SU-DHL-6 (cell line): Measurements from ENCODE around the gene MYO1G.

Source experiments
- H2AFZ ChIP-seq: fragments of 200-600 bp; sonication (generic); 2 replicates; pipeline ENCODE4 v1.6.1; 2014; ENCODE audit warnings: low read depth, mild to moderate bottlenecking, moderate library complexity, mixed read lengths, antibody characterized with exemption, low read length; ENCODE audit not compliant: severe bottlenecking
- H3F3A ChIP-seq: fragments of 200-600 bp; shearing (Covaris generic); 2 replicates; pipeline ENCODE4 v1.6.0; 2016; ENCODE audit warnings: antibody characterized with exemption, mild to moderate bottlenecking; ENCODE audit not compliant: insufficient read depth
- H3K27ac ChIP-seq: fragments of 200-600 bp; sonication (generic); 2 replicates; pipeline ENCODE4 v1.5.1; 2016; ENCODE audit warnings: low read depth, mild to moderate bottlenecking, low read length, moderate library complexity, mixed read lengths
- H3K27me3 ChIP-seq: fragments of 200-600 bp; sonication (generic), shearing (Covaris generic); 2 replicates; pipeline ENCODE4 v1.6.0; 2014; ENCODE audit warnings: mild to moderate bottlenecking, low read length
- H3K36me3 ChIP-seq: fragments of 200-600 bp; sonication (generic); 2 replicates; pipeline ENCODE4 v1.6.1; 2014; ENCODE audit warnings: mild to moderate bottlenecking, low read length, mixed read lengths
- H3K4me2 ChIP-seq: fragments of 300-600, 200-600 bp; shearing (Covaris generic), sonication (generic); 2 replicates; pipeline ENCODE4 v1.6.0; 2014; ENCODE audit warnings: low read length, low read depth, mild to moderate bottlenecking; ENCODE audit not compliant: poor library complexity, severe bottlenecking
- H3K4me3 ChIP-seq: fragments of 200-600 bp; sonication (generic); 2 replicates; pipeline ENCODE4 v1.5.1; 2014; ENCODE audit warnings: antibody characterized with exemption, low read length, mild to moderate bottlenecking, mixed read lengths; ENCODE audit not compliant: insufficient read depth, poor library complexity, severe bottlenecking
- H3K79me2 ChIP-seq: fragments of 200-600 bp; sonication (generic); 2 replicates; pipeline ENCODE4 v1.6.1; 2014; ENCODE audit warnings: mild to moderate bottlenecking, low read length, moderate library complexity; ENCODE audit not compliant: insufficient read depth
- H3K9ac ChIP-seq: fragments of 200-600 bp; sonication (generic); 2 replicates; pipeline ENCODE4 v1.7.0; 2014; ENCODE audit warnings: mild to moderate bottlenecking, low read length
- H3K9me2 ChIP-seq: fragments of 200-600 bp; sonication (generic); replicated peaks from 2 replicates; pipeline ENCODE4 v1.6.1; 2014; ENCODE audit warnings: low read length; ENCODE audit not compliant: insufficient read depth
- H3K9me3 ChIP-seq: fragments of 200-600 bp; sonication (generic); 2 replicates; pipeline ENCODE4 v1.6.1; 2014; ENCODE audit warnings: low read length, mixed read lengths; ENCODE audit not compliant: insufficient read depth
- H4K20me1 ChIP-seq: fragments of 200-600 bp; sonication (generic); 2 replicates; pipeline ENCODE4 v1.6.1; 2014; ENCODE audit warnings: low read depth, mild to moderate bottlenecking, antibody characterized with exemption, low read length, moderate library complexity, mixed read lengths
- CTCF ChIP-seq: fragments of 200-600 bp; sonication (generic); IDR thresholded peaks from one replicate; pipeline ENCODE4 v1.5.1; 2017; ENCODE audit warnings: antibody characterized with exemption, mild to moderate bottlenecking, low read length, moderate library complexity; ENCODE audit not compliant: insufficient read depth, poor library complexity, severe bottlenecking
- EZH2phosphoT487 ChIP-seq: fragments of 200-600 bp; sonication (generic), shearing (Covaris generic); conservative IDR thresholded peaks from 2 replicates; pipeline ENCODE4 v1.6.1; 2018; ENCODE audit warnings: mild to moderate bottlenecking, antibody characterized with exemption, low read length, moderate library complexity, mixed read lengths

MYO1G gene

DNA sequence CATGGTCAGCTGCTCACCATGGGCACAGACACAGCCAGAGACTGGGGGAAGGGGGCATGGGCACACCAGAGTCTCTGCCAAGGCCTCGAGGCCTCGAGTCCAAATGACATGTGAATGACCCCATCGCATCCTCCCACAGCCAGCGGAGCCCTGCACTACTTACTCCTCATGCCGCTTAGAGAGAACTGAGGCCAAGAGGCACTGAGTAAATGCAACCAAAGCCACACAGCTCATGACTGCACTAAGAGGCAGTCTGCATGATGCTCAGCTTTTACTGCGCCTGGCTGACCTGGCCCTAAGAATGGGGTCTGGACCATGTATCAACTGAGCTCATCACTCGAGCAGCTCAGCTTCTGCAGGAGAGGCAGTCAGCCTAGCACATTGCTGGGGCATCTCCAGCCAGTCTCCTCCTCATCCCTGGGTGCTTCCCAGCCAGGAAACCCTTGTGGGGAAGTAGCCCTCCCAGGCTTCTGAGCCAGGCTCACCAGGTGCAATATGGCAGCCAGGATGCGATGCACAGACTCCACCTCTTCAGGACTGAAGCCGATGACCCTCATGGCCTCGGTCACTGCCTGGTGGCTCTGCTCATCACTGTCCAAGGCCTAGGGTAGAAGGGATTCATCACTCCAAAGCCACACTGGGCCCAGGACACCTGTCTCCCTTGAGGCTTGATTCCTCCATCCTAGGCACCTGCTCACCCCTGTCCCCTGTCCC is 7.5 kb downstream of the MYO1G start:
- Histone ChIP-seq H2AFZ (no peak overlapping the region), H3K27ac (no peak overlapping the region), H3K9me3 (no peaks in the 10 kb centered on the region), H3K79me2 (peaks cover 3% of the 10 kb centered on the region; the same call in 1 of the 2 replicates), H3K36me3 (no peaks in the 10 kb centered on the region), H3K27me3 (no peaks in the 10 kb centered on the region), H3K9ac (no peak overlapping the region), H3F3A (no peaks in the 10 kb centered on the region), H4K20me1 (no peaks in the 10 kb centered on the region), H3K4me2 (no peak overlapping the region), H3K9me2 (no peaks in the 10 kb centered on the region), H3K4me3 (no peak overlapping the region)
- TF ChIP-seq CTCF = no peak
- no peak for TF ChIP-seq EZH2phosphoT487

DNA sequence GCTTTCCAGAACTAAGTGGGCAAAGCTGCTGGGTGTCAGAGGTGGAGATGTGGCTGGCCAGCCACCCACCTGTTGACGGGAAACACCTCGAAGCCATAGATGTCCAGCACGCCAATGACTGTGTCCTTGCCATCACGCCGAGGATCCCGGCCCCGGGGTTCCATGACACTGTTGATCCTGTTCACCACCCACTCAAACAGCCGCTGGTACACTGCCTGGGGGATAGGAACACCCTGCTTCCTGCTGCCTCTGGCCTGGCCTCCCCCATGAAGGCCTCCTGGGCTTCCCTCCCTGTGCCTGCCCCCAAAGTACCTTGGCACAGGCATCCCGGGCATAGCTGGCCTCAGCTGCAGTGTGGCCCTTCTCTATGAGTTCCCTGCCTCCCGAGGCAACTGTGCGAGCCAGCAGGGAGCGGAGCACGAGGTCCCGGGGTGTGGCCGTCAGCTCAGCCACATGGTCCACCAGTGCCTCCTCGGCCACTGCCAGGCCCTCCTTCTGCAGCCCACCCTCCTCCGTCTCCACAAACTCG is 8.2 kb downstream of the MYO1G start:
- Histone ChIP-seq H4K20me1 (no peaks in the 10 kb centered on the region), H3K9me2 (no peaks in the 10 kb centered on the region), H3K4me2 (no peak overlapping the region), H3K27me3 (no peaks in the 10 kb centered on the region), H3K79me2 (no peaks in the 10 kb centered on the region), H2AFZ (no peak overlapping the region), H3K9me3 (no peaks in the 10 kb centered on the region), H3K4me3 (no peak overlapping the region), H3K9ac (no peak overlapping the region), H3K36me3 (no peaks in the 10 kb centered on the region), H3F3A (no peaks in the 10 kb centered on the region), H3K27ac (no peak overlapping the region)
- no peak for TF ChIP-seq EZH2phosphoT487
- no peak for TF ChIP-seq CTCF

DNA sequence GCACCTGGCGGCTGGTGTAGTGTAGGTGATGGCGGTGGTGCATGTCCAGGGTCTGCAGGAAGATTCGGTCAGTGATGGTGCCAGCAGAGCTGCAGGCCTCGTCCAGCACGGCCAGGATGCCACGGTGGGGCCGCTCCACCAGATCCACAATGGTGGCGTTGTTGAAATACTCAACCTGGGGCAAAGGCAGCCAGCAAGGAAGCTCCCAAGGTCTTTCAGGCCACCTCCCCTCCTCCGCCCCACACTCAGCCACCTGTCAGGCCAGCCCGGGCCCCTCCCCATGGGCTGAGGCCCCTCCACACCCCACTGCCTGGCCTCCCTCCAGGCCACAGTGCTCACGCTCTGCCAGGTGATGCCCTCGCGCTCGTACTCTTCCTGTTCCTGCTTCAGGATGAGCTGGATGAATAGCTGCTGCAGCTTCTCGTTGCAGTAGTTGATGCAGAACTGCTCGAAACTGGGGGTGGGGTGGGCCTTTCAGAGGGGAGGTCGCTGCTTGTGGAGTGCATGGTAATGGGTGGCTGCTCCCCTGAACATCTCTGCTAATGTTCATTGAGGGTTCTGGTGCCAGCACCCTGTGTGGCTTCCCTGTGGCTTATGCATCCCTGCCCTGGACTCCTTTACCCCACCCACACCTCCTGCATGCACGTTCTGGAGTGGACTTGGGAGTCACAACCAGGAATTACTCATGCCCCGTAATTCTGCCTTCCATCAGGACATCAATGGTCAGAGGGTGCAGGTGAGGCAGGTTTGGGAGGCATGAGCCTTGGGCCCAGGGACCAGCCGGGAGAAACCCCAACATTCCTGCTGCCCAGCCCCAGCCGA is 8.9 kb downstream of the MYO1G start:
- H3K4me3 ChIP-seq = no peak overlapping the region
- H3K36me3 ChIP-seq = no peaks in the 10 kb centered on the region
- H3F3A ChIP-seq = no peaks in the 10 kb centered on the region
- H3K9ac ChIP-seq = no peak overlapping the region
- H3K27ac ChIP-seq = no peak overlapping the region
- no peaks in the 10 kb centered on the region for H3K9me3 ChIP-seq
- H3K4me2 ChIP-seq = no peak overlapping the region
- H4K20me1 ChIP-seq = no peaks in the 10 kb centered on the region
- H3K9me2 ChIP-seq = no peaks in the 10 kb centered on the region
- H2AFZ ChIP-seq = no peak overlapping the region
- H3K79me2 ChIP-seq = no peaks in the 10 kb centered on the region
- no peak for TF ChIP-seq CTCF
- no peak for TF ChIP-seq EZH2phosphoT487
- no peaks in the 10 kb centered on the region for H3K27me3 ChIP-seq
